GM21717 (cell line): ENCODE data around the gene ARFGEF2.
"Not testable (repeated sequence)": the region's sequence is repeated elsewhere in the genome, so short reads cannot be mapped to it uniquely, and the experiment has no call there.

ENCODE experiments used
- ATAC-seq: cut with Tn5 transposase; IDR thresholded peaks from one replicate; pipeline ENCODE4 v1.9.1; 2021; ENCODE audit warnings: mild to moderate bottlenecking, moderate library complexity; ENCODE audit not compliant: unreplicated experiment

The ARFGEF2 gene

DNA sequence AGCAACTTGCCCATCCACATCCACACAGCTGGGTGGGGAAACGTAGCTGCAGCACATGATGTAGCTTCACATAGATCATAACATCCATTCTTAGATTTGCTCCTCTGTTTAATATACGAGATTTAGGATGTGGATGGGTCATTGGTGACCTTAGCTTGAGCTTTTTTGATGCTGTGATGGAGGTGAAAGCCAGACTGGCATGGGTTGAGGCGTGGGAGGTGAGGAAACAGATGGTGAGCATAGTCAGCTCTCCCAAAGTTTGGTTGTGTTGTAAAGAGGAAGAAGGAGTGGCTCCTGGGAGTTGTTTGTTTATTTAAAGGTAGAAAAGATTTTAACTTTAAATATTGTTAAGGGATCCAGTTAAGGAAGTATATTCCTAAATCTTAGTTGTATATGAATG, 5.3 kb downstream of the ARFGEF2 start:
- ATAC-seq: no peak

DNA sequence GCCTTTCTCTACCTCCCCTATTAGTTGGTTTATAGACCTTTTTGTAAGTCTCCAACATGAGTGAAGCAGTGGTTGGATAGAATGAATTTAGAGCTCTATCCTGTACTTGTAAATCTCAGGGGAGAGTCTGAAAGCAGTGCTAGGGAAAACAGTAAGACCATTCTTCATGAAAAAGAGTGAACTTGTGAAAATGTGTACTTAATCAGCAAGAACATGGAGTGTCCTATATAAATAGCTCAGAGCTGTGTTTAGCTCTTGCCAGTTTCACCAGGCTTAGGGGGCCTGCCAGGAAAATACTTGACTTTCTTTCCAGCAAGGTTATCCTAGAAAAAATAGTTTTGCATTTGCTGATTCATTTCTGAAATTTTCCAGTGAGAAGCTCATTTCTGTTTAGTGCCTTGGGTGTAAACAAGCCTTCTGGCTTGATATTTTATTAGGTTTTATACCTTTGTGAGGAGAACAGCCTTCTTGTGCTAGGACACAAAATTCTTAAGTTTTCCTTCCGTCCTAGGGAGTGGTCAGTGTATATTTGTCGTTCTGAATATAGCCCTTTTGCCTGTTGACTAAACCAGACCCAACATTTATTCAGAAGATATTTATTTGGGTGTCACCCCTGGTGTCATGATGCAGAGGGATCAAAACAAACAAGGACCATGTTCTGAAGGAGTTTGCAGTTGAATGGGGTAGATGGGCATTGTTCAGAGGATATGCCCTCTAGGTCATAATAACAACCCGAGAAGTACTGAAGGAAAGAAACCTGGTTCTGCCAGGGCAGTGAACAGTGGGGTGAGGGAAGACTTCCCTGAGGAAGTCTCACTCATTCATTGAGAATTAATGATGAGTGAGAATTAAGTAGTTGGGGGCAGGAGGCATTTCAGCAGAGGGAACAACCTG, 7.6 kb downstream of the ARFGEF2 start:
- no peak for ATAC-seq

DNA sequence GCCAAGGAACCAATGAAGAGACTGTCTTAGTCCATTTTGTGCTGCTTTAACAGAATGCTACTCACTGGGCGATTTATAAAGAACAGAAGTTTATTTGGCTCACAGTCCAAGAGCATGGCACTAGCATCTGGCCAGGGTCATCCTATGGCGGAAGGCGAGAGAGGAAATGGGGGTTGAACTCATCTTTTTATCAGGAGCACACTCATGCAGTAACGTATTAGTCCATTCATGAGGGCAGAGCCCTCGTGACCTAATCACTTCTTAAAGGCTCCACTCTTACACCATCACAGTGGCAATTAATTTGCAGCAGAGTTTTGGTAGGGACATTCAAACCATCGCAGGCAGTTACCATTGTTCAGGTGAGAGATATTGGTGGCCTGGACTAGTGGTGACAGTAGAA, 8.5 kb downstream of the ARFGEF2 start:
- no peak for ATAC-seq

DNA sequence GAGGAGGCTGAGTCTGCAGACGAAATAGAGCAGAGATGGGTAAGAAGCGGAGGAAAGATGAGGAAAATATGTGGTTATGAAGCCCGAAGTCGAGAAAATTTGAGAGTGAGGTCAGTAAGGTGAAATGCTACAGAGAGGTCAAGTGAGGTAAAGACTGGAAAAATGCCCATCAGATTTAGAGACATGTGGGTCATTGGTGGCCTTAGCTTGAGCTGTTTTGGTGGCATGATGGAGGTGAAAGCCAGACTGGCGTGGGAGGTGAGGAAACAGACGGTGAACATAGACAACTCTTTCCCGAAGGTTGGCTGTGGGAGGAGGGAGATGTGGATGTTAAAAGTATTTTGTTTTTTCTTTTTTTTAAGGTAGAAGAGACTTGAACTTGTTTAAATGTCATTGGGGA, 9.4 kb downstream of the ARFGEF2 start:
- no peak for ATAC-seq

DNA sequence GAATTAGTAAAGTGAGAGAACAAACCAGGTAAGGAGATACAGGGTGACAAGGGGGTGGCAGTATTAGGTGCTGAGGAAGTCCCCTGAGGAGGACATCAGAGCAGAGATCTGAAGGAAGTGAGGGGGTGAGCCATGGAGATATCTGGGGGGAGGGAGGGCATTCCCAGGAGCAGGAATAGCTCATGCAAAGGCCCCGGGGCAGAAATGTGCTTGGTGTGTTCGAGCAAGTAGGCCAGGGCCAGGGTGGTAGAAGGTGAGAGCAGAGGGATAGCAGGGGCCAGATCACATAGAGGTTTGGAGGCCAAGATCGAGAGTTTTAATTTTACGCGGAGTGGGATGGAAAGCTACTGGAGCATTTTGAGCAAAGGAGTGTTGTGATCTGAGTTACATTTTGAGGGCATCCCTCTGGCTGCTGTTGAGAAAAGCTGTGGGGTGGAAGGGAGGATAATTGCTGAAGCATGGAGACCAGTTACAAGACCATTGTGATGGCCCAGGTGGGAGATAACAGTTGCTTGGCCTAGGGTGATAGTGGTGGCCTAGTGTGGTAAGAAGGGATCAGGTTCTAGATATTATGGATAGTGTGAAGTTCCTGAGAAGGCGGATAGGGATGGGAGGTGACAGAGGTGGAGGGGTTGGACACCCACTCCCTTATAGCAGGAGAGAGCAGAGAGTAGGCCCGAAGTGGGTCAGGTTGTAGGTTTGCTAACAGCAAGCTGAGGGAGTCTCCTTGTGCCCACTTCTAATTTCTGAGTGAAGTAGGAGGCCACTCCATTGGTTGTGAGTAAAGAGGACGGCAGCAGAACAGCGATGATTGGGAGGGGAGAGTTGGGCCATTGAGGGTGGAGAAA, 10.2 kb downstream of the ARFGEF2 start:
- ATAC-seq: no peak

DNA sequence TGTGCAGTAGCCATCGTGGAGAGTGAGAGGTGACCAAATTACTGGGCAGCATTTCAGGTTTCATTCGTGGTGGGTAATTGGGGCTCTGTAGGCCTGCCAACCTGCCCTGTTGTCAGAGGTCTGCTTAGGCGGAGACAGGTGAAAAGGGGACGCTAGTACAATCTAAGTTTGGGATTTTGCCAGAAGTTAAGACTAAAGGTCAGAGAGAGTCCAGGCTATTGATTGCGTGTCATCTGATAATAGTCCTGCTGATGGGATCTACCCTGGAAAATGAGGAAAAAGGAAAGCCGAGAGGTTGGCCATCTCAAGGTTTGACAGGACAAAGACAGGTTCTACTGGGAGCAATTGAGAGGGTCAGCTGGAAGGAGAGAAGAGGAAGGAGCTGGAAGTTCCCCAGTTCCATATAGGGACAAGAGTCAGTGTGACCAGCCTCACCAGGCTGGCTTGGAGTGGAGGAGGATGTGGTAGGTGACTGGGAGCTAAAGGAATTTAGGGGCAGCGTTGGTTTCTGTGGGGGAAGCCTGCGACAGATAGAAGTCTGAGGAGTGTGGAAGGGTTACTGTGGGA, 10.9 kb downstream of the ARFGEF2 start:
- ATAC-seq: no peak

DNA sequence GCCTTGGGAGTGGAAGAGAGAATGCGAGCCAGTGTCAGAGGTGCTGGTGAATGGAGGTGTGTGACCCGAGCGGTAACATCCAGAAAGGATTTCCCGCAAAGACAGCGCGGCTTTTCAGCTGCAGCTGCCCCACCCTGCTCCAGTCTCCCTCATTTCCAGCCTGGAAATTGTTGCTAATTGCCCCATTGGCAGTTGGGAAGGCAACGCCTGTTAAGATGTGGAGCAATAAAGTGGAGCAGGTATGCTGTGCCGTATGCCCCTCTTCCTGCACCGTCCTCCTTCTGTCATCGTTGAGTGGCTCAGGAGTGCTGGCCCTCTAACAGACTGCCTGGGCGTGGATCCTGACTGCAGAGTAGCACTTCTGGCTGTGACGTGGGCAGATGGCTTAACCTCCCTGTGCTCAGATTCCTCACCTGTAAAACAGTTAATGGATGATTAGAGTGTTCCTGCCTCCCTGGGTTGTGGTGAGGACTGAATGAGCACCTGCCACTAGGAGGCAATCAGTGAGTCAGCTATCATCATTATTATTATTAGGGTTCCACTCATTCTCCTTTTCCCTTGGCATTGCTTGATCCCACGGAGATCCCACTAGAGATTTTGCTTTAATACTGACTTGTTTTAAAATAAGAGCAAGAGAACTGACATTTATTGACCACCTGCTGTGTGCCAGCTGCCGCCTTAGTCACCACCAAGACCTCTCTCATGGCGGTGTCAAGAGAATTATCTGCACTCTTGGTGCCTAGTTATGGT, 11.7 kb downstream of the ARFGEF2 start:
- no peak for ATAC-seq

DNA sequence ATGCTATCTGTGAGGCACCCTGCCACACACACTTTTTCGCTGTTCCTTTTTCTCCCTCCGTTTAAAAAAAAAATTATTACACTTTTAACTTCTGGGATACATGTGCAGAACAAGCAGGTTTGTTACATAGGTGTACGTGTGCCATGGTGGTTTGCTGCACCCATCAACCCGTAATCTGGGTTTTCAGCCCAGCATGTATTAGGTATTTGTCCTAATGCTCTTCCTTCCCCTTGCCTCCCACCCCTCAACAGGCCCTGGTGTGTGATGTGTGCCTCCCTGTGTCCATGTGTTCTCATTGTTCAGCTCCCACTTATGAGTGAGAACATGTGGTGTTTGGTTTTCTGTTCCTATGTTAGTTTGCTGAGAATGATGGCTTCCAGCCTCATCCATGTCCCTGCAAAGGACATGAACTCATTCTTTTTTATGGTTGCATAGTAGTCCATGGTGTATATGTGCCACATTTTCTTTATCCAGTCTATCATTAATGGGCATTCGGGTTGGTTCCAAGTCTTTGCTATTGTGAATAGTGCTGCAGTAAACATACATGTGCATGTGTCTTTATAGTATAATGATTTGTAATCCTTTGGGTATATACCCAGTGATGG, 12.9 kb downstream of the ARFGEF2 start:
- ATAC-seq: not testable (repeated sequence)

DNA sequence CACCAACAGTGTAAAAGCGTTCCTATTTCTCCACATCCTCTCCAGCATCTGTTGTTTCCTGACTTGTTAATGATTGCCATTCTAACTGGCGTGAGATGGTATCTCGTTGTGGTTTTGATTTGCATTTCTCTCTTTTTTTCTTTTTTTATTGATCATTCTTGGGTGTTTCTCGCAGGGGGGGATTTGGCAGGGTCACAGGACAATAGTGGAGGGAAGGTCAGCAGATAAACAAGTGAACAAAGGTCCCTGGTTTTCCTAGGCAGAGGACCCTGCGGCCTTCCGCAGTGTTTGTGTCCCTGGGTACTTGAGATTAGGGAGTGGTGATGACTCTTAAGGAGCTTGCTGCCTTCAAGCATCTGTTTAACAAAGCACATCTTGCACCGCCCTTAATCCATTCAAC, 13.5 kb downstream of the ARFGEF2 start:
- ATAC-seq: not testable (repeated sequence)

DNA sequence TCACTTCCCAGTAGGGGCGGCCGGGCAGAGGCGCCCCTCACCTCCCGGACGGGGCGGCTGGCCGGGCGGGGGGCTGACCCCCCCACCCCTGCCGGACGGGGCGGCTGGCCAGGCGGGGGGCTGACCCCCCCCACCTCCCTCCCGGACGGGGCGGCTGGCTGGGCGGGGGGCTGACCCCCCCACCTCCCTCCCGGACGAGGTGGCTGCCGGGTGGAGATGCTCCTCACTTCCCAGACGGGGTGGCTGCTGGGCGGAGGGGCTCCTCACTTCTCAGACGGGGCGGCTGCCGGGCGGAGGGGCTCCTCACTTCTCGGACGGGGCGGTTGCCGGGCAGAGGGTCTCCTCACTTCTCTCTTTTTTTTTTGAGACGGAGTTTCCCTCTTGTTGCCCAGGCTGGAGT, 14.7 kb downstream of the ARFGEF2 start:
- ATAC-seq: not testable (repeated sequence)

DNA sequence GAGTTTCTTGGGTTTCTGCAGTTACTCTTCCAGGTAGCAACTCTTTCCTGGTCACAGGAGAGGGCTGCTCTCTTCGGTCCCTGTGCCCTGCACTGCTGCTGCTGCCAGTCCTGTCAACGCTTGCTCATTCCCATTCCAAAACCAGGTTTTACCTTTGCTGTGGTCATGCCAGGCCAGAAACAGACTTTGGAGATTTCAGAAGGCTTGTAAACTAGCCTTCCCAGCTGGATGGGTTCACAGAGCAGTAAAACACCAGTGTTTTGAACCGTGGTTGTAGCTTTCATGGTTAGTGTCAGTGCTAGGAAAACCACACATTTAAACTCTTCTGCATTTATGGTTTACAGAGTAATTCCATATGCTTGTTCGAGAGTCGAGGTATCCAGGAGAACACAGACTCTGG, 16.2 kb downstream of the ARFGEF2 start:
- no peak for ATAC-seq

DNA sequence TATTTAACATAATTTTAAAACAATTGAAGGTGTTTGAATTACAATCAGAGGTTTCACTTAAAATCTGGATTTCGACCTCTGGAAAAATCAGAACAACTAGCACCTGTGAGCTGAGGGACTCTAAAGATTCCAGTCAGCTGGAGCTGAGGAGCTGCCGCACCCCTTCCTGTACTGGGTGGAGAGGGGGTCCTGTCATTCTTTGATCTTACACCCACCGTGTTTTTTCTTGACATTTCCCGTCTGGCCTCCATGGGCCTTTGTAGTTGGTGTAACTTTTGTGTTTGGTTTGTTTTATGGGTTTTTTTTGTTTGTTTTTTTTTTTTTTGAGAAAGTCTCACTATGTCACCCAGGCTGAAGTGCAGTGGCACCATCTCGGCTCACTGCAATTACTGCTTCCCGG, 17.2 kb downstream of the ARFGEF2 start:
- no peak for ATAC-seq

DNA sequence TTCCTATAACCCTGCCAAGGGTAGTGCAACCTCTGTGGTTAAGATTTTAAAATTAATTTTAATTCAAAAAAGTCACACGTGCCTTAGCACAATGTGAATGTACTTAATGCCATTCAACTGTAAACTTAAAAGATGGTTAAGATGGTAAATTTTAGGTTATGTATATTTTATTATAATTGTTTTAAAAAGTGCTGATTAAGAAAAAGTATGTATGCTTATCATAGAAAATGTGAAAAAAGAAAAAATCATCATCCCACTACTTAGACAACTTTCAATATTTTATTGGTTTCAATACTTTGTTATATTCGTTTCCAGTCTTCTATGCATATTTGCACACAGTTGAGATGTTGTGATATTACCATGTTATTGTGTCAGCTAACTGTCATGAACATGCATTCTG, 18.7 kb downstream of the ARFGEF2 start:
- ATAC-seq: no peak

DNA sequence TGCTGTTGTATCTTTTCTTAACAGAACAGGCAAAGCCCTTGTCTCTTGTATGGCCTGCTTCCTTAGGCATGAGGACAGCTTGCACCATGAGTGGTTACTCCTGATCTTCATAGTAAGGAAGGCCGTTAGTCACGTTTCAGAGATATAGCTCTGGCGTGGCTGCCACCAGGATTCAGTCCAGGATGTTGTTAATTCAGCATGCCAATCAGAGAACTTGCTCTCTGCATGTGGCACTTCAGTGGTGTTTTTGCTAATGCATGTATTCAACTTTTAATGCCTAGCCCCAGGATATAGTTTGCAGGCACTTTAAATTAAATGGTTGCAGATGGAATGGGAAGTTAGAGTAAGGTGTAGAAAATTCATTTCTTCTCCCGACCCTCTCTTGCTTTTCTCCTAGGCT, 20.0 kb downstream of the ARFGEF2 start:
- ATAC-seq: no peak

DNA sequence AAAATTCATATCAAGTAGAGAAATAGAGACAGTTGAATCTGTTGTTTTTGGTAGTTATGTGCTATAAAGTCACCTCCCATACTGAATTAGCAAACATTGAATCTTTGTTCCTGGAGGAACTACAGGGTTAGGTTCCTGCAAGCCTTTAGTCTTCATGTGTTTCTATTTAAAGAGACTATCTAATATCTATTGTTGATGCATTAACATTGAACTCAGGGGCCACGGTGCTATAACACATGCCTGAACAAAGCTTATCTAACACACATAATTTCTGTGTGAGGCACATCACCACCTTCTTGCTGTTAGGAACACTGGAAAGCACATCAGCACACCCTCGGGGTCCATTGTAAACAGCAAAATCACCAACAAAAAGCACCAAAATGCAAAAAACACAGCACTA, 21.2 kb downstream of the ARFGEF2 start:
- ATAC-seq: no peak

DNA sequence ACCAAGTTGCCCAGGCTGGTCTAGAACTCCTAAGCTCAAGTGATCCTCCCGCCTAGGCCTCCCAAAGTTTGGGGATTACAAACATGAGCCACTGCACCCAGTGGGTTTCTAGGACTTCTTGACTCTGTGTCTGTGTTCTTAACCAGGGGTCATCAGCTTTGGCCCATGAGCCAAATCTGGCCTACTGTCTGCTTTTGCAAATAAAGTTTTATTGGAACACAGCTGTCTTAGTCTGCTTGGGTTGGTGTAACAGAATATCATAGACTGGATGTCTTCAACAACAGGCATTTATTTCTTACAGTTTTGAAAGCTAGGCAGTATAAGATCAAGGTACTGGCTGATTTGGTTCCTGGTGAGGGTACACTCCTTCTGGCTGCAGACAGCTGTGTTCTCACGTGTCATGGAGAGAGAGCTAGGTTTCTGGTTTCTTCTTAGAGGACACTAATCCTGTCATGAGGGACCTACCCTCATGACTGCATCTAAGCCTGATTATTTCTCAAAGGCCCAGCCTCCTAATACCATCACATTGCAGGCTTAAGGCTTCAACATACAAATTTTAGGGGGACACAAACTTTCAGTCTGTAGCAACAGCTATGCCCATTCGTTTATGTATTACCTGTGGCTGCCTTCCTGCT, 23.3 kb downstream of the ARFGEF2 start:
- no peak for ATAC-seq

DNA sequence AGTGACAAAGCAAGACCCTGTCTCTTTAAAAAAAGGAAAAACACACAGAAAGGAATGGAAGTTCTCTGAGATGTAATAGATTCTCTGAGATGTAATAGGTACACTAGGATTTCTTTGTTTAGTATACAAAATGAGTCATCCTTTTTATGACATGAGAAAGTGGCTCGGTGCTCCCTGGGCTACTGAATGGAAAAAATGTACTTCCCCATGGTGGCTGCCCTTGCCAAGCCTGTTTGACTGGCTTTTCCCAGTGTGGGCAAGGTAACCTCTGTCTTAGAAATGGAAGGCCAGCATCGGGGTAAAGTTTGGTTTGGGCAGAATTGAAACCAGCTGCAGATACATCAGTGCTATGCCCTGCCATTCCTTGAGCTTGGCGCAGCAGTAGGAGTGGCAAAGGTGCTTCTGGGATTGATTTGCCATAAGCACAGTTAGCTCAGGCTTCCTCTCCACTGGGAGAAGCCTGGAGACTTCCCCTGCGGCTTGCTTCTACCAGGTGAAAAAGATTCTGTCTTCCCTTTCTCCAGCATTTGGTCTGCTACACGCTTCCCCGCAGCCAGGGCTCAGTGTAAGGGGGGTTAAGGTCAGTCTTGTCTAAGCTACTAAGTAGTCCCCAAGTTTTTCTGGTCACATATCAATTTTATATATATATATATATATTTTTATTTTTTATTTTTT, 24.5 kb downstream of the ARFGEF2 start:
- no peak for ATAC-seq

DNA sequence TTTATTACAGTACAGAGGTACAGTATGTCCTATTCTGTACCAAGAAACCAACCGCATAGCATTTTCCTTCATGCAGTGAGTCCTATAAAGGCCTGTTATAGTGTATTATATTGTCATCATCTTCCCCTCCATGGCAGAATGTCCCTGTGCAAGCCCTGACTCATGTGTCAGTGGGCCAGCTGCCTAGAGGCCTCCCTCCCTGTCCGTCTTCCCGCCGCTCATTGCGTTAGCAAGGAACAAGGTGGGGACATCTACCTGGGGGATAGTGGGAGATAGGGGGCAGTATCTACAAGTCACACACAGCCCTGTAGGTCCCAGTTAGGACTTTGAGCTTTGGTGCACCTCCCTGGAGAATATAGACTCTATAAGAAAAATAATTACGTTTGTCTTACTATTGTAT, 27.1 kb downstream of the ARFGEF2 start:
- no peak for ATAC-seq

DNA sequence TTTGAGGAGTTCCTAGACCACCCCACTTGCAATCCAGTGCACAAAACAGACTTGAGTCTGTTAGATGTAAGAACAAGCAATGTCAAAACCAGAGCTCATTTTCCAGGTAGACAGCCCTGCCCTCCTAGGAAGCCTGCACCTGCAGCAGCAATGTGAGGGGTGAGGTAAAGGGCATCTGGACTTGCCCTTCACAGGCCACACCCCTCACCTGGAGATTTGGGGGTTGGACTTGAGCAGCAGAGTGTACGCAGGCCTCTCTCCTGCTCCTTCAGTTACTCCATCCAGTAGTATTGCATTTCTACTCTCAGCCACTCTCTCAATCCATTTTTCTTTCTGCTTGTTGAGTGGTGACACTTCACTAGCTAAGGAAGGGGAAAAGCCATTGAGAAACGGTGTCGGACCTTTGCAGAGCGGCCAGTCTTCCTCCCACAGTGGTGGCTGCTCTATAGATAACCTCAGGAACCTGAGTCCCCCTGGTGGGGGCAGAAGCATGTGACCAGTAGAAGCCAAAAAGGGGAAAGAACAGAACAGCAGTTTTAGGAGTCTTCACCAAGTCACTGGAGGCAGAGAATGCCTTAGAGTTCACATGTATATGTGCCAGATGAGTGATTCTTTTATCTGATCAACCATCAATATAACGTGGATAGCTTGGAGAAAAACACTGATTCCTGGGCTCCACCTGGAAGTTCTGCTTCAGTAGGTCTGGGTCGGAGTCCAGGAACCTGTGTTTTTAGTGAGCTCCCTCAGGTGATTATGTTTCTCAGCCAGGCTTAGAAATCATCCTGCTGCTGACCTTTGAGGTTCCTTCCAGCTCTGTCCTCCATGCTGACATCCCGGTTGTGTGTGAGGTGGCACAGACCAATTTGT, 28.0 kb downstream of the ARFGEF2 start:
- no peak for ATAC-seq
